Activated CD4-positive, alpha-beta memory T cell treated with anti-CD3 and anti-CD28 coated beads for 36 hours (primary cell): ENCODE measurements around the gene PIK3R5. TPM values are rescaled to one million over a fixed set of nuclear protein-coding genes. Genes with fewer than 3 reads are reported as not detected.
A peak's percentile ranks its signal among the peaks of the same experiment; 100 is the strongest.

Source experiments
- CTCF ChIA-PET: fragments of 350-600 bp; sonication (Branson Sonifier 250); formaldehyde crosslinking; loops from one replicate; lab custom pipeline; 2021; ENCODE audit warnings: antibody characterized with exemption, inconsistent platforms; lab: Charles Lee
- POLR2A ChIA-PET: fragments of 350-600 bp; sonication (Branson Sonifier 250); formaldehyde crosslinking; loops from one replicate; lab custom pipeline; 2021; ENCODE audit warnings: antibody characterized with exemption; lab: Charles Lee
- DNase-seq: peaks from one replicate; pipeline ENCODE4 v3.0.0-alpha.2; 2020
- H3K27ac Mint-ChIP-seq: one replicate; pipeline ENCODE4 v1.8.0; 2021; ENCODE audit warnings: mixed read lengths
- H3K27me3 Mint-ChIP-seq: one replicate; pipeline ENCODE4 v1.8.0; 2021; ENCODE audit warnings: mixed read lengths
- H3K36me3 Mint-ChIP-seq: one replicate; pipeline ENCODE4 v1.8.0; 2021; ENCODE audit warnings: mixed read lengths
- H3K4me1 Mint-ChIP-seq: one replicate; pipeline ENCODE4 v1.8.0; 2021; ENCODE audit warnings: low read depth, mixed read lengths
- H3K4me3 Mint-ChIP-seq: one replicate; pipeline ENCODE4 v1.8.0; 2021; ENCODE audit warnings: mild to moderate bottlenecking, mixed read lengths
- H3K9me3 Mint-ChIP-seq: one replicate; pipeline ENCODE4 v1.8.0; 2021; ENCODE audit warnings: mixed read lengths
- intact Hi-C: fragments of 100-400 bp; cut with micrococcal nuclease; formaldehyde crosslinking; loops from one replicate; pipeline ENCODE4 v1.15.1; 2023
- total RNA-seq, 2 experiments: library from RNA; stranded (reverse); gene quantifications; one replicate each; pipeline ENCODE4 v1.2.3, GENCODE V29; 2021

Gene PIK3R5
- total RNA-seq, 2 experiments from 2014 or later = 20.7 to 22.4 TPM

GRCh38 chr17:8940866-8941471 lies 24.5 kb downstream of the PIK3R5 start:
- Mint-ChIP-seq H3K4me3 (peak overlapping the region; percentile 47), H3K9me3 (peaks cover 3% of the 10 kb centered on the region), H3K36me3 (peaks cover 25% of the 10 kb centered on the region), H3K27me3 (no peaks in the 10 kb centered on the region), H3K27ac (peak overlapping the region; percentile 89), H3K4me1 (peaks cover 70% of the 10 kb centered on the region)
- CTCF ChIA-PET = interaction anchor here (1.2 to 1.6 kb wide), 3 partner anchors 11 to 46 kb away, joined by 3 to 5 read pairs (median 4); no protein-coding TSS in a partner anchor
- intact Hi-C loops = loop anchor here (1.0 kb wide), 3 partner anchors 8 to 42 kb away; no protein-coding TSS in a partner anchor
- DNase-seq = peak; percentile 69
- POLR2A ChIA-PET = interaction anchor here (1.3 to 3.0 kb wide), 7 partner anchors 8 to 25 kb away, joined by 3 to 13 read pairs (median 6); partner anchors contain the start of gene PIK3R5

- peaks cover 70% of the 10 kb centered on the region for H3K4me1 Mint-ChIP-seq
- peaks cover 3% of the 10 kb centered on the region for H3K9me3 Mint-ChIP-seq
- peak; percentile 77 for DNase-seq
These were observed 25.8 kb downstream of the PIK3R5 start for GRCh38 chr17:8939496-8940334.

DNA sequence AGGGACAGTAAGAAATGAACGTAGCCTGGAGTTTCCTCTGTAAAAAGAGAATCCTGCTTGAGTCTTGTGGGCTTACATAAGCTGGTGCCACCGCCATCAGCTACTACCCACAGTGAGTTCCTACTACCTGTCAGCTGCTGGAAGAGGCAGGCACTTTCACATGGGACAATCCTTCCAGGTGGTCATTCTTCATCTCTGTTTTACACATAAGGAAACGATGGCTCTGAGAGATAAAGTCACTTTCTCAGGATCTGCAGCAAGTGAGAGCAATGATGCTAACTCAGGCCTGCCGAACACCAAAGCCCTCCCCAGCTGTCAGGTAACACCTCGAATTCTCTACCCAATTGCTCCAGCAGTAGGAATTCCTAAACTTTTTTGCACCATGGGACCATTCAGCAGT lies 26.6 kb downstream of the PIK3R5 start:
- intact Hi-C loops = loop anchor here (1.0 to 5.0 kb wide), 2 partner anchors 17 to 82 kb away; no protein-coding TSS in a partner anchor
- CTCF ChIA-PET = no interaction called here
- peaks cover 74% of the 10 kb centered on the region for H3K4me1 Mint-ChIP-seq
- H3K36me3 Mint-ChIP-seq = peaks cover 10% of the 10 kb centered on the region
- POLR2A ChIA-PET = interaction anchor here (1.0 to 2.1 kb wide), 2 partner anchors 10 to 15 kb away, joined by 3 to 12 read pairs; no protein-coding TSS in a partner anchor
- DNase-seq = no peak
- peaks cover 2% of the 10 kb centered on the region for H3K9me3 Mint-ChIP-seq
- peak overlapping the region; percentile 40 for H3K4me3 Mint-ChIP-seq
- H3K27ac Mint-ChIP-seq = peak overlapping the region; percentile 87
- no peaks in the 10 kb centered on the region for H3K27me3 Mint-ChIP-seq

More at GRCh38 chr17:8939496-8940334, 25.8 kb downstream of the PIK3R5 start:
- ChIA-PET POLR2A (interaction anchor here (0.7 to 3.0 kb wide), 6 partner anchors 9 to 22 kb away, joined by 3 to 13 read pairs (median 8); no protein-coding TSS in a partner anchor), CTCF (interaction anchor here (0.7 to 1.4 kb wide), 7 partner anchors 9 to 194 kb away, joined by 3 to 8 read pairs (median 4); partner anchors contain the start of gene PIK3R5)
- intact Hi-C loops = loop anchor here (1.0 to 5.0 kb wide), 3 partner anchors 17 to 82 kb away; no protein-coding TSS in a partner anchor
- peak overlapping the region; percentile 40 for H3K4me3 Mint-ChIP-seq
- no peaks in the 10 kb centered on the region for H3K27me3 Mint-ChIP-seq
- H3K27ac Mint-ChIP-seq = peak overlapping the region; percentile 87
- peaks cover 17% of the 10 kb centered on the region for H3K36me3 Mint-ChIP-seq

- Mint-ChIP-seq H3K4me1 (peaks cover 72% of the 10 kb centered on the region), H3K4me3 (peak overlapping the region; percentile 14), H3K9me3 (peaks cover 8% of the 10 kb centered on the region), H3K27me3 (no peaks in the 10 kb centered on the region), H3K36me3 (peaks cover 24% of the 10 kb centered on the region), H3K27ac (peak overlapping the region; percentile 88)
- intact Hi-C loops = loop anchor here (1.0 to 5.0 kb wide), 4 partner anchors 13 to 78 kb away; no protein-coding TSS in a partner anchor
- DNase-seq = peak; percentile 92
- CTCF ChIA-PET = no interaction called here
- POLR2A ChIA-PET = interaction anchor here (1.2 to 1.7 kb wide), 4 partner anchors 13 to 21 kb away, joined by 3 to 5 read pairs (median 4); no protein-coding TSS in a partner anchor
These were observed 30.3 kb downstream of the PIK3R5 start for GRCh38 chr17:8935191-8935590.

DNA sequence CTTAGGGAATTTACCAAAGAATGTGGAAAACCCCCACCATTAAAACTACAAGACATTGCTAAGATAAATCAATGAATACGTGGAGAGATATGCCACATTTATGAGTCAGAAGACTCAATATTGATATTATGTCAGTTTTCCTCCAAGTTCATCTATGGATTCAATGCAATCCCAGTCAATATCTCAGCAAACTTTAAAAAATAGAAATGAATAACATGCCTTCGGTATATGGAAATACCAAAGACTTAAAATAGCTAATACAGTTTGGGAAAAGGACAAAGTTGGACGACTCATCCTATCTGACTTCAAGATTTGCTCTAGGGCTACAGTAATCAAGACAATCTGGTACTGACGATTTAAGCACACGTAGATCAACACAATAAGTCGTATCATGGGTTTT lies 31.2 kb downstream of the PIK3R5 start:
- intact Hi-C loops = loop anchor here (2.0 kb wide), 1 partner anchor 14 kb away; no protein-coding TSS in a partner anchor
- DNase-seq = no peak
- H3K27ac Mint-ChIP-seq = peak overlapping the region; percentile 88
- H3K36me3 Mint-ChIP-seq = peaks cover 32% of the 10 kb centered on the region
- H3K4me3 Mint-ChIP-seq = no peak overlapping the region
- peaks cover 71% of the 10 kb centered on the region for H3K4me1 Mint-ChIP-seq
- ChIA-PET CTCF (no interaction called here), POLR2A (interaction anchor here (1.5 to 1.7 kb wide), 3 partner anchors 13 to 22 kb away, joined by 3 to 4 read pairs (median 4); no protein-coding TSS in a partner anchor)
- H3K9me3 Mint-ChIP-seq = peaks cover 16% of the 10 kb centered on the region
- no peaks in the 10 kb centered on the region for H3K27me3 Mint-ChIP-seq

GRCh38 chr17:8930649-8931048 lies 34.9 kb downstream of the PIK3R5 start:
- peaks cover 45% of the 10 kb centered on the region for H3K4me1 Mint-ChIP-seq
- no peak for DNase-seq
- intact Hi-C loops = no loop called here
- no peak overlapping the region for H3K4me3 Mint-ChIP-seq
- CTCF ChIA-PET = no interaction called here
- POLR2A ChIA-PET = no interaction called here
- peaks cover 45% of the 10 kb centered on the region for H3K36me3 Mint-ChIP-seq
- H3K27me3 Mint-ChIP-seq = no peaks in the 10 kb centered on the region
- H3K9me3 Mint-ChIP-seq = peaks cover 40% of the 10 kb centered on the region
- H3K27ac Mint-ChIP-seq = no peak overlapping the region

DNA sequence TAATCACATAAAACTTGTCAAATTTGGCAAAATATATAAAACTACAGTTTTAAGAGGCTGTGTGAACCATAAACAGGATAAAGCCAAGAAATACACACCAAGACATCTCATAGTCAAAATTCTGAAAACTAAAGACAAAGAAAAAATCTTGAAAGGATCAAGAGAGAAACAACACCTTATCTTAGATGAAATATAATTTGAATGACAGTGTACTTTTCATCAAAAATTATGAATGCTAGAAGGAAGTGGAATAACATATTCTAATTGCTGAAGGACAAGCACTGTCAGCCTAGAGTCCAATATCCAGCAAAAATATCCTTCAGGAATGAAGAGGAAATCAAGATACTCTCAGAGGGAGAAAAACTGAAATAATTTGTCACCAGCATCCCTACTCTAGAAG lies 37.2 kb downstream of the PIK3R5 start:
- no peak for DNase-seq
- peaks cover 44% of the 10 kb centered on the region for H3K36me3 Mint-ChIP-seq
- CTCF ChIA-PET = interaction anchor here (1.6 kb wide), 1 partner anchor 9 kb away, joined by 4 read pairs; no protein-coding TSS in a partner anchor
- H3K4me3 Mint-ChIP-seq = no peak overlapping the region
- no peak overlapping the region for H3K27ac Mint-ChIP-seq
- POLR2A ChIA-PET = no interaction called here
- intact Hi-C loops = no loop called here
- H3K27me3 Mint-ChIP-seq = no peaks in the 10 kb centered on the region
- H3K9me3 Mint-ChIP-seq = peaks cover 40% of the 10 kb centered on the region
- peaks cover 26% of the 10 kb centered on the region for H3K4me1 Mint-ChIP-seq

- H3K27me3 Mint-ChIP-seq = no peaks in the 10 kb centered on the region
- H3K4me1 Mint-ChIP-seq = peaks cover 30% of the 10 kb centered on the region
- H3K4me3 Mint-ChIP-seq = no peak overlapping the region
- POLR2A ChIA-PET = no interaction called here
- peaks cover 47% of the 10 kb centered on the region for H3K36me3 Mint-ChIP-seq
- no peak for DNase-seq
- H3K27ac Mint-ChIP-seq = no peak overlapping the region
- H3K9me3 Mint-ChIP-seq = peaks cover 40% of the 10 kb centered on the region
- intact Hi-C loops = no loop called here
- CTCF ChIA-PET = interaction anchor here (0.8 to 1.6 kb wide), 3 partner anchors 8 to 71 kb away, joined by 3 to 4 read pairs (median 3); no protein-coding TSS in a partner anchor
These were observed 38.1 kb downstream of the PIK3R5 start for GRCh38 chr17:8927395-8927794.

GRCh38 chr17:8925808-8926207 lies 39.7 kb downstream of the PIK3R5 start:
- no peak for DNase-seq
- H3K9me3 Mint-ChIP-seq = peaks cover 36% of the 10 kb centered on the region
- no peaks in the 10 kb centered on the region for H3K27me3 Mint-ChIP-seq
- POLR2A ChIA-PET = no interaction called here
- H3K27ac Mint-ChIP-seq = no peak overlapping the region
- H3K4me3 Mint-ChIP-seq = no peak overlapping the region
- H3K36me3 Mint-ChIP-seq = peaks cover 41% of the 10 kb centered on the region
- H3K4me1 Mint-ChIP-seq = peaks cover 27% of the 10 kb centered on the region
- intact Hi-C loops = no loop called here
- CTCF ChIA-PET = interaction anchor here (1.2 kb wide), 1 partner anchor 16 kb away, joined by 3 read pairs; no protein-coding TSS in a partner anchor

DNA sequence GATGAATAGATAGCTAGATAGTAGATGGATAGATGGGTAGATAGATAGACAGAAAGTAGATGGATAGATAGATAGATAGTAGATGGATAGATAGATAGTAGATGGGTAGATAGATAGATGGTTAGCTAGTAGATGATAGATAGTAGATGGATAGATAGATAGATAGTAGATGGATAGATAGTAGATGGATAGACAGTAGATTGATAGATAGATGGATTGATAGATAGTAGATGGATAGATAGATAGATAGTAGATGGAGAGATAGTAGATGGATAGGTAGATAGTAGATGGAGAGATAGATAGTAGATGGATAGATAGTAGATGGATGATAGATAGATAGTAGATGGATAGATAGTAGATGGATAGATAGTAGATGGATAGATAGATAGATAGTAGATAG lies 40.4 kb downstream of the PIK3R5 start:
- Mint-ChIP-seq H3K36me3 (peaks cover 37% of the 10 kb centered on the region), H3K9me3 (peaks cover 31% of the 10 kb centered on the region), H3K4me1 (peaks cover 25% of the 10 kb centered on the region), H3K4me3 (no peak overlapping the region), H3K27me3 (no peaks in the 10 kb centered on the region), H3K27ac (no peak overlapping the region)
- ChIA-PET CTCF (interaction anchor here (1.2 kb wide), 1 partner anchor 17 kb away, joined by 3 read pairs; no protein-coding TSS in a partner anchor), POLR2A (no interaction called here)
- intact Hi-C loops = no loop called here
- DNase-seq = no peak

DNA sequence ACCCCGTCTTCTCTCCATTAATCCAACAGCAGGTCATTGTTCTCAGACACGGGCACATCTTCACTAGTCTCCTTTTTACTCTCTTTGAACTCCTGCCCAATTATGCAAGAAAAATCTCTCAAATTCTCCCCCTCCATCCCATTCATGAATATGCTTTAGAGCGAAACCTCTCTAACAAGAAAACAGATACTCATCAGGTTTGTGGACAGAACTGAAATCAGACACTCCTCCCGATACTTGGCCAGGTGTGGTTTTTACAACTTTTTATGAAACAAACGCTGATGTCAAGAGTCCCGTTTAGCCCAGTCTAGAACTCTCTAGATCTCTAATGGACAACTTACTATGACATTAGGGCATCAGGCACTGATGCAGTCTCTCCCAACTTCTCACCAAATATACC lies 40.9 kb downstream of the PIK3R5 start:
- no peak for DNase-seq
- POLR2A ChIA-PET = no interaction called here
- intact Hi-C loops = loop anchor here (5.0 kb wide), 1 partner anchor 33 kb away; no protein-coding TSS in a partner anchor
- Mint-ChIP-seq H3K4me3 (no peak overlapping the region), H3K4me1 (peaks cover 22% of the 10 kb centered on the region), H3K36me3 (peaks cover 33% of the 10 kb centered on the region), H3K27ac (no peak overlapping the region), H3K9me3 (peaks cover 26% of the 10 kb centered on the region), H3K27me3 (no peaks in the 10 kb centered on the region)
- CTCF ChIA-PET = interaction anchor here (1.2 kb wide), 1 partner anchor 18 kb away, joined by 3 read pairs; no protein-coding TSS in a partner anchor
